Suprapubic skin (tissue), 4 donors: Measurements from ENCODE around the gene SH3PXD2B.

Experiments
- POLR2A ChIP-seq, 2 donors: fragments of 450-650 bp; IDR thresholded peaks; one replicate each; pipeline ENCODE4 v1.6.1; 2017; ENCODE audit warnings: antibody characterized with exemption in 2 of 2, mild to moderate bottlenecking in 2 of 2, moderate library complexity in 2 of 2
- POLR2AphosphoS5 ChIP-seq, 3 donors: sonication (generic); formaldehyde crosslinking; IDR thresholded peaks; one replicate each; pipeline ENCODE4 v1.6.1; 2017; ENCODE audit warnings: antibody characterized with exemption in 3 of 3
- TF ChIP-seq, protein P1 (sequence below), 2 donors: fragments of 200-600 bp in 1 of 2; fragments of 450-650 bp in 1 of 2; sonication (generic) in 1 of 2; IDR thresholded peaks; one replicate each; pipeline ENCODE4 v1.5.1; 2016 to 2019; ENCODE audit warnings: antibody characterized with exemption in 2 of 2, mild to moderate bottlenecking in 1 of 2, moderate library complexity in 1 of 2

DNA sequence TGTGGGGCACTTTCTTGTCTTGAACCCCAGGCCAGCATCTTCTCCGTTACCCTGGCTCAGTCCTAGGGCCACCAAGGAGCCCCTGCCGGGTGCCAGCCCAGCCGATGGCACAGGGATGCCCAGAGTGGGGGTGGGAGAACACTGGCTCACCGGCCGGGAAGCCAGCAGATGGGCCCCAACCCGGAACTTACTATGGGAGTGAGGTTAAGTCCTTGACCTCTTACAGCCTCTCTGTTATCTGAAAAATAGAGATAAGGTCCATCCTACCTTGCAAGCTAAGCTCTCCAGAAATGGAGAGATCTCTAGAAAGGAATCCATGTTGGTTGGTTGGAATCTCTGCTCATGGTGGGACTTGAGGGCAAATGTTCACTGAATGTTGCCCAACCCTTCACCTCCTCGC lies 20.8 kb downstream of the SH3PXD2B start:
- no peak for TF ChIP-seq POLR2AphosphoS5 (IDR thresholded peaks at IDR 0.05)
- TF ChIP-seq POLR2A (IDR thresholded peaks at IDR 0.05) = no peak
- TF ChIP-seq, protein P1, sequence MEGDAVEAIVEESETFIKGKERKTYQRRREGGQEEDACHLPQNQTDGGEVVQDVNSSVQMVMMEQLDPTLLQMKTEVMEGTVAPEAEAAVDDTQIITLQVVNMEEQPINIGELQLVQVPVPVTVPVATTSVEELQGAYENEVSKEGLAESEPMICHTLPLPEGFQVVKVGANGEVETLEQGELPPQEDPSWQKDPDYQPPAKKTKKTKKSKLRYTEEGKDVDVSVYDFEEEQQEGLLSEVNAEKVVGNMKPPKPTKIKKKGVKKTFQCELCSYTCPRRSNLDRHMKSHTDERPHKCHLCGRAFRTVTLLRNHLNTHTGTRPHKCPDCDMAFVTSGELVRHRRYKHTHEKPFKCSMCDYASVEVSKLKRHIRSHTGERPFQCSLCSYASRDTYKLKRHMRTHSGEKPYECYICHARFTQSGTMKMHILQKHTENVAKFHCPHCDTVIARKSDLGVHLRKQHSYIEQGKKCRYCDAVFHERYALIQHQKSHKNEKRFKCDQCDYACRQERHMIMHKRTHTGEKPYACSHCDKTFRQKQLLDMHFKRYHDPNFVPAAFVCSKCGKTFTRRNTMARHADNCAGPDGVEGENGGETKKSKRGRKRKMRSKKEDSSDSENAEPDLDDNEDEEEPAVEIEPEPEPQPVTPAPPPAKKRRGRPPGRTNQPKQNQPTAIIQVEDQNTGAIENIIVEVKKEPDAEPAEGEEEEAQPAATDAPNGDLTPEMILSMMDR (IDR thresholded peaks at IDR 0.05) = no peak
